SK-N-SH treated with all-trans-retinoic acid at 6 μM for 48 hours (cell line): ENCODE data around the gene SHISA2.

ENCODE experiments used
- ATAC-seq: fragments of 200-7000 bp; cut with Tn5 transposase; 3 replicates; pipeline ENCODE4 v1.9.1; 2020; ENCODE audit warnings: mild to moderate bottlenecking, moderate library complexity
- BACH2 ChIP-seq: fragments of 250-450 bp; sonication (Bioruptor Pico); IDR thresholded peaks from 2 replicates; pipeline ENCODE4 v1.9.0; 2021; ENCODE audit warnings: mild to moderate bottlenecking, borderline replicate concordance
- CREB5 ChIP-seq: fragments of 250-450 bp; sonication (Bioruptor Pico); IDR thresholded peaks from 2 replicates; pipeline ENCODE4 v1.5.1; 2020; ENCODE audit warnings: low read depth, mild to moderate bottlenecking, moderate library complexity
- CSDC2 ChIP-seq: fragments of 250-450 bp; sonication (Bioruptor Pico); IDR thresholded peaks from 2 replicates; pipeline ENCODE4 v1.5.0; 2020; ENCODE audit warnings: mild to moderate bottlenecking, moderate library complexity
- CSRNP3 ChIP-seq: fragments of 250-450 bp; sonication (Bioruptor Pico); IDR thresholded peaks from 2 replicates; pipeline ENCODE4 v1.5.1; 2021; ENCODE audit warnings: mild to moderate bottlenecking, moderate library complexity
- ESRRG ChIP-seq: fragments of 250-450 bp; sonication (Bioruptor Pico); IDR thresholded peaks from 2 replicates; pipeline ENCODE4 v1.6.1; 2021; ENCODE audit warnings: mild to moderate bottlenecking
- GLIS3 ChIP-seq: fragments of 250-450 bp; sonication (Bioruptor Pico); IDR thresholded peaks from 2 replicates; pipeline ENCODE4 v1.5.0; 2020; ENCODE audit warnings: mild to moderate bottlenecking, moderate library complexity
- ISL1 ChIP-seq: fragments of 250-450 bp; sonication (Bioruptor Pico); IDR thresholded peaks from 2 replicates; pipeline ENCODE4 v2.1.2; 2022; ENCODE audit warnings: mild to moderate bottlenecking, moderate library complexity
- OSR1 ChIP-seq: fragments of 250-450 bp; sonication (Bioruptor Pico); IDR thresholded peaks from 2 replicates; pipeline ENCODE4 v1.8.0; 2022; ENCODE audit warnings: moderate library complexity, mild to moderate bottlenecking, inconsistent platforms
- POU6F1 ChIP-seq: fragments of 250-450 bp; sonication (Bioruptor Pico); IDR thresholded peaks from 2 replicates; pipeline ENCODE4 v1.8.0; 2021; ENCODE audit warnings: low read depth, mild to moderate bottlenecking, moderate library complexity, borderline replicate concordance
- PPARA ChIP-seq: fragments of 250-450 bp; sonication (Bioruptor Pico); IDR thresholded peaks from 2 replicates; pipeline ENCODE4 v1.5.0; 2020; ENCODE audit warnings: mild to moderate bottlenecking, borderline replicate concordance
- RARB ChIP-seq: fragments of 250-450 bp; sonication (Bioruptor Pico); IDR thresholded peaks from 2 replicates; pipeline ENCODE4 v1.8.0; 2021; ENCODE audit warnings: mild to moderate bottlenecking, moderate library complexity
- SNAI2 ChIP-seq: fragments of 250-450 bp; sonication (Bioruptor Pico); IDR thresholded peaks from 2 replicates; pipeline ENCODE4 v1.5.0; 2020; ENCODE audit warnings: mild to moderate bottlenecking, moderate library complexity
- TCF4 ChIP-seq: fragments of 250-450 bp; sonication (Bioruptor Pico); IDR thresholded peaks from 2 replicates; pipeline ENCODE4 v1.8.0; 2021; ENCODE audit warnings: mild to moderate bottlenecking, moderate library complexity, borderline replicate concordance
- TOX ChIP-seq: fragments of 250-450 bp; sonication (Bioruptor Pico); IDR thresholded peaks from 2 replicates; pipeline ENCODE4 v1.8.0; 2021; ENCODE audit warnings: mild to moderate bottlenecking, moderate library complexity, borderline replicate concordance
- TSHZ2 ChIP-seq: fragments of 250-450 bp; sonication (Bioruptor Pico); IDR thresholded peaks from 2 replicates; pipeline ENCODE4 v1.5.0; 2020; ENCODE audit warnings: mild to moderate bottlenecking, moderate library complexity
- ZC3H10 ChIP-seq: fragments of 250-450 bp; sonication (Bioruptor Pico); IDR thresholded peaks from 2 replicates; pipeline ENCODE4 v1.5.1; 2021; ENCODE audit warnings: mild to moderate bottlenecking, moderate library complexity
- ZFP3 ChIP-seq: fragments of 250-450 bp; sonication (Bioruptor Pico); IDR thresholded peaks from 2 replicates; pipeline ENCODE4 v1.5.0; 2020; ENCODE audit warnings: mild to moderate bottlenecking, moderate library complexity
- ZFP30 ChIP-seq: fragments of 450-650 bp; formaldehyde crosslinking; IDR thresholded peaks from 2 replicates; pipeline ENCODE4 v1.5.0; 2022; ENCODE audit warnings: mild to moderate bottlenecking, moderate library complexity
- ZNF565 ChIP-seq: fragments of 450-650 bp; formaldehyde crosslinking; conservative IDR thresholded peaks from 2 replicates; pipeline ENCODE4 v1.5.0; 2020; ENCODE audit warnings: low read depth, mild to moderate bottlenecking, moderate library complexity
- ZNF70 ChIP-seq: fragments of 450-650 bp; formaldehyde crosslinking; IDR thresholded peaks from 2 replicates; pipeline ENCODE4 v1.5.0; 2020; ENCODE audit warnings: mild to moderate bottlenecking, moderate library complexity
- ZNF8 ChIP-seq: fragments of 450-650 bp; formaldehyde crosslinking; IDR thresholded peaks from 2 replicates; pipeline ENCODE4 v1.5.0; 2020; ENCODE audit warnings: mild to moderate bottlenecking, moderate library complexity

SHISA2 gene

GRCh38 chr13:26036383-26036782, 15.4 kb downstream of the SHISA2 start:
- TF ChIP-seq ZC3H10 (CRISPR knock-in tag) = no peak
- no peak for TF ChIP-seq ISL1
- TF ChIP-seq CSDC2 (CRISPR knock-in tag) = no peak
- TF ChIP-seq PPARA (CRISPR knock-in tag) = no peak
- no peak for TF ChIP-seq SNAI2 (CRISPR knock-in tag)
- TF ChIP-seq ZFP3 (CRISPR knock-in tag) = no peak
- TF ChIP-seq POU6F1 (CRISPR knock-in tag) = no peak
- no peak for TF ChIP-seq GLIS3 (CRISPR knock-in tag)
- no peak for TF ChIP-seq BACH2 (CRISPR knock-in tag)
- no peak for TF ChIP-seq OSR1 (CRISPR knock-in tag)
- no peak for TF ChIP-seq RARB (CRISPR knock-in tag)
- TF ChIP-seq TSHZ2 (CRISPR knock-in tag) = no peak
- no peak for TF ChIP-seq ESRRG
- TF ChIP-seq ZNF70 = no peak
- no peak for TF ChIP-seq CSRNP3 (CRISPR knock-in tag)
- TF ChIP-seq ZNF8 (CRISPR knock-in tag) = no peak
- ATAC-seq = no peak

GRCh38 chr13:26034018-26034417, 17.8 kb downstream of the SHISA2 start:
- TF ChIP-seq BACH2 (CRISPR knock-in tag) (no peak), SNAI2 (CRISPR knock-in tag) (no peak), ESRRG (no peak)
- ATAC-seq = no peak

GRCh38 chr13:26030331-26030730, 21.5 kb downstream of the SHISA2 start:
- TF ChIP-seq ZFP3 (CRISPR knock-in tag) (no peak), ISL1 (no peak), CREB5 (no peak), ZNF565 (CRISPR knock-in tag) (no peak), RARB (CRISPR knock-in tag) (no peak), ZNF8 (CRISPR knock-in tag) (no peak), TCF4 (CRISPR knock-in tag) (no peak), PPARA (CRISPR knock-in tag) (no peak), GLIS3 (CRISPR knock-in tag) (no peak), ZNF70 (no peak), SNAI2 (CRISPR knock-in tag) (no peak), ESRRG (no peak), ZC3H10 (CRISPR knock-in tag) (no peak), TOX (CRISPR knock-in tag) (no peak), BACH2 (CRISPR knock-in tag) (no peak)
- ATAC-seq = no peak

GRCh38 chr13:26029581-26030136, 22.2 kb downstream of the SHISA2 start:
- TF ChIP-seq CSDC2 (CRISPR knock-in tag) = no peak
- TF ChIP-seq TSHZ2 (CRISPR knock-in tag) = no peak
- TF ChIP-seq CSRNP3 (CRISPR knock-in tag) = no peak
- no peak for TF ChIP-seq ZC3H10 (CRISPR knock-in tag)
- TF ChIP-seq ESRRG = no peak
- TF ChIP-seq BACH2 (CRISPR knock-in tag) = no peak
- no peak for TF ChIP-seq ZNF70
- TF ChIP-seq ZFP3 (CRISPR knock-in tag) = no peak
- no peak for TF ChIP-seq CREB5
- TF ChIP-seq TCF4 (CRISPR knock-in tag) = no peak
- no peak for TF ChIP-seq SNAI2 (CRISPR knock-in tag)
- TF ChIP-seq RARB (CRISPR knock-in tag) = no peak
- no peak for TF ChIP-seq ZNF8 (CRISPR knock-in tag)
- no peak for TF ChIP-seq ZFP30 (CRISPR knock-in tag)
- ATAC-seq = no peak
